Endothelial cell (in vitro differentiated cells): Measurements from ENCODE around the gene NID2. TPM values are rescaled to one million over a fixed set of nuclear protein-coding genes. Genes with fewer than 3 reads are reported as not detected.

Experiments
- DNase-seq: peaks from one replicate; pipeline ENCODE4 v3.0.0; 2021; ENCODE audit warnings: low spot score
- H3K27ac Mint-ChIP-seq: one replicate; pipeline ENCODE4 v1.8.0; 2021; ENCODE audit warnings: mixed read lengths, inconsistent platforms; ENCODE audit not compliant: unreplicated experiment
- H3K27me3 Mint-ChIP-seq: one replicate; pipeline ENCODE4 v1.8.0; 2021; ENCODE audit warnings: mild to moderate bottlenecking, moderate library complexity, mixed read lengths, inconsistent platforms; ENCODE audit not compliant: unreplicated experiment
- H3K36me3 Mint-ChIP-seq: one replicate; pipeline ENCODE4 v1.8.0; 2021; ENCODE audit warnings: mild to moderate bottlenecking, low read depth, mixed read lengths, inconsistent platforms; ENCODE audit not compliant: unreplicated experiment
- H3K4me1 Mint-ChIP-seq: one replicate; pipeline ENCODE4 v1.8.0; 2021; ENCODE audit warnings: mild to moderate bottlenecking, mixed read lengths, inconsistent platforms; ENCODE audit not compliant: unreplicated experiment
- H3K4me3 Mint-ChIP-seq: one replicate; pipeline ENCODE4 v1.8.0; 2021; ENCODE audit warnings: mild to moderate bottlenecking, mixed read lengths, inconsistent platforms; ENCODE audit not compliant: unreplicated experiment
- H3K9me3 Mint-ChIP-seq: one replicate; pipeline ENCODE4 v1.8.0; 2021; ENCODE audit warnings: mixed read lengths, inconsistent platforms; ENCODE audit not compliant: unreplicated experiment
- CTCF ChIP-seq: fragments of 200-600 bp; sonication (generic); IDR thresholded peaks from one replicate; pipeline ENCODE4 v1.5.0; 2021; ENCODE audit warnings: antibody characterized with exemption; ENCODE audit not compliant: unreplicated experiment
- total RNA-seq: library from RNA; stranded (reverse); fragmentation: NEBNext Ultra II Directional; extraction: Animal tissue kit (Norgen Biotek cat#: 25700); gene quantifications from one replicate; pipeline ENCODE4 v1.2.1, GENCODE V29; 2021; ENCODE audit not compliant: unreplicated experiment

NID2 gene
- total RNA-seq, 1 donor from 2014 or later = 80.8 TPM

GRCh38 chr14:52059649-52060048 is 9.2 kb downstream of the NID2 start:
- Mint-ChIP-seq H3K27ac (no peak overlapping the region), H3K4me3 (no peak overlapping the region), H3K27me3 (no peaks in the 10 kb centered on the region), H3K9me3 (no peaks in the 10 kb centered on the region), H3K36me3 (no peaks in the 10 kb centered on the region), H3K4me1 (peaks cover 19% of the 10 kb centered on the region)
- no peak for TF ChIP-seq CTCF
- DNase-seq = no peak

- TF ChIP-seq CTCF = no peak
- H3K36me3 Mint-ChIP-seq = peaks cover 7% of the 10 kb centered on the region
- H3K9me3 Mint-ChIP-seq = no peaks in the 10 kb centered on the region
Measured at GRCh38 chr14:52058341-52058740, 10.5 kb downstream of the NID2 start.

GRCh38 chr14:52055167-52055566 is 13.7 kb downstream of the NID2 start:
- H3K9me3 Mint-ChIP-seq = no peaks in the 10 kb centered on the region
- DNase-seq = no peak
- H3K4me3 Mint-ChIP-seq = no peak overlapping the region
- no peak overlapping the region for H3K27ac Mint-ChIP-seq
- peaks cover 18% of the 10 kb centered on the region for H3K36me3 Mint-ChIP-seq
- TF ChIP-seq CTCF = no peak
- H3K4me1 Mint-ChIP-seq = peaks cover 19% of the 10 kb centered on the region
- no peaks in the 10 kb centered on the region for H3K27me3 Mint-ChIP-seq

More at GRCh38 chr14:52058341-52058740, 10.5 kb downstream of the NID2 start:
- Mint-ChIP-seq H3K4me3 (no peak overlapping the region), H3K4me1 (peaks cover 19% of the 10 kb centered on the region), H3K27ac (no peak overlapping the region), H3K27me3 (no peaks in the 10 kb centered on the region)
- DNase-seq = no peak

GRCh38 chr14:52054678-52055077 is 14.2 kb downstream of the NID2 start:
- H3K9me3 Mint-ChIP-seq = no peaks in the 10 kb centered on the region

GRCh38 chr14:52053044-52053443 is 15.8 kb downstream of the NID2 start:
- H3K9me3 Mint-ChIP-seq = no peaks in the 10 kb centered on the region
- no peaks in the 10 kb centered on the region for H3K27me3 Mint-ChIP-seq
- H3K4me3 Mint-ChIP-seq = no peak overlapping the region
- no peak for DNase-seq
- no peak for TF ChIP-seq CTCF
- H3K27ac Mint-ChIP-seq = no peak overlapping the region
- H3K4me1 Mint-ChIP-seq = peaks cover 20% of the 10 kb centered on the region
- peaks cover 18% of the 10 kb centered on the region for H3K36me3 Mint-ChIP-seq

More at GRCh38 chr14:52054678-52055077, 14.2 kb downstream of the NID2 start:
- Mint-ChIP-seq H3K36me3 (peaks cover 18% of the 10 kb centered on the region), H3K27ac (no peak overlapping the region), H3K4me1 (peaks cover 20% of the 10 kb centered on the region), H3K27me3 (no peaks in the 10 kb centered on the region), H3K4me3 (no peak overlapping the region)
- DNase-seq = no peak
- no peak for TF ChIP-seq CTCF
